Measurements from ENCODE around the gene FGFR3. TPM values are rescaled to one million over a fixed set of nuclear protein-coding genes. Genes with fewer than 3 reads are reported as not detected.

Gene FGFR3
- total and polyA plus RNA-seq, 12 donors = 1.2 to 6.6 (median 2.4) TPM

- 90% methylated on average over 40 to 41 of the region's 41 CpGs for WGBS, 2 donors
- DNase-seq (peak in 1 of 2 donors; percentile 11), ATAC-seq (no peak)
- Histone ChIP-seq H3K36me3 (peaks cover 0 to 8% (median 0%) of the 10 kb centered on the region in 9 donors), H3K9me3 (no peaks in the 10 kb centered on the region), H3K27ac (no peak overlapping the region), H3K27me3 (no peaks in the 10 kb centered on the region), H3K4me1 (no peaks in the 10 kb centered on the region), H3K4me3 (no peak overlapping the region)
- TF ChIP-seq CTCF (IDR thresholded peaks at IDR 0.05) = no peak
- intact Hi-C loops (cut with DNase I) = loop anchor here in 3 of 10 donors (5.0 kb wide), 3 partner anchors 39 to 59 kb away; no protein-coding TSS in a partner anchor
Measured at GRCh38 chr4:1806596-1807331, 13.7 kb downstream of the FGFR3 start.

GRCh38 chr4:1807332-1807777 is 14.3 kb downstream of the FGFR3 start:
- TF ChIP-seq CTCF (IDR thresholded peaks at IDR 0.05) = no peak
- Histone ChIP-seq H3K27ac (no peak overlapping the region), H3K27me3 (no peaks in the 10 kb centered on the region), H3K9me3 (no peaks in the 10 kb centered on the region), H3K4me1 (no peaks in the 10 kb centered on the region), H3K4me3 (no peak overlapping the region), H3K36me3 (peaks cover 0 to 11% (median 0%) of the 10 kb centered on the region in 9 donors)
- no peak for ATAC-seq
- intact Hi-C loops (cut with DNase I) = loop anchor here in 3 of 10 donors (5.0 kb wide), 3 partner anchors 40 to 60 kb away; no protein-coding TSS in a partner anchor
- DNase-seq = no peak
- whole genome bisulfite sequencing, 2 donors = 83 to 87% methylated on average over 16 of the region's 16 CpGs

GRCh38 chr4:1808396-1808795 is 15.3 kb downstream of the FGFR3 start:
- Histone ChIP-seq H3K4me1 (no peaks in the 10 kb centered on the region), H3K9me3 (no peaks in the 10 kb centered on the region), H3K27ac (no peak overlapping the region), H3K27me3 (no peaks in the 10 kb centered on the region), H3K4me3 (no peak overlapping the region), H3K36me3 (peaks cover 0 to 22% (median 4%) of the 10 kb centered on the region in 9 donors)
- TF ChIP-seq CTCF (IDR thresholded peaks at IDR 0.05) = no peak
- 89 to 92% methylated on average over 6 of the region's 6 CpGs for WGBS, 2 donors
- intact Hi-C loops (cut with DNase I) = loop anchor here in 4 of 10 donors (2.0 to 5.0 kb wide), 4 partner anchors 41 to 61 kb away; no protein-coding TSS in a partner anchor
- DNase-seq = no peak
- no peak for ATAC-seq

GRCh38 chr4:1808851-1809753 is 16.0 kb downstream of the FGFR3 start:
- H3K36me3 ChIP-seq = peaks cover 0 to 29% (median 4%) of the 10 kb centered on the region in 9 donors
- no peak overlapping the region for H3K4me3 ChIP-seq
- no peaks in the 10 kb centered on the region for H3K9me3 ChIP-seq
- H3K4me1 ChIP-seq = no peaks in the 10 kb centered on the region
- whole genome bisulfite sequencing, 2 donors = 78 to 81% methylated on average over 11 of the region's 11 CpGs
- TF ChIP-seq CTCF (IDR thresholded peaks at IDR 0.05) = no peak
- H3K27ac ChIP-seq = no peak overlapping the region
- no peaks in the 10 kb centered on the region for H3K27me3 ChIP-seq
- DNase-seq (no peak), ATAC-seq (no peak)
- intact Hi-C loops (cut with DNase I) = loop anchor here in 5 of 10 donors (1.0 to 5.0 kb wide), 5 partner anchors 42 to 62 kb away; no protein-coding TSS in a partner anchor

All from heart right ventricle (tissue), 16 donors.